ENCODE measurements around the gene CCNJL. TPM values are rescaled to one million over a fixed set of nuclear protein-coding genes. Genes with fewer than 3 reads are reported as not detected.
"Not testable (repeated sequence)": the region's sequence is repeated elsewhere in the genome, so short reads cannot be mapped to it uniquely, and the experiment has no call there.

The CCNJL gene
- total RNA-seq, 1 donor from 2014 or later = 8.4 TPM

DNA sequence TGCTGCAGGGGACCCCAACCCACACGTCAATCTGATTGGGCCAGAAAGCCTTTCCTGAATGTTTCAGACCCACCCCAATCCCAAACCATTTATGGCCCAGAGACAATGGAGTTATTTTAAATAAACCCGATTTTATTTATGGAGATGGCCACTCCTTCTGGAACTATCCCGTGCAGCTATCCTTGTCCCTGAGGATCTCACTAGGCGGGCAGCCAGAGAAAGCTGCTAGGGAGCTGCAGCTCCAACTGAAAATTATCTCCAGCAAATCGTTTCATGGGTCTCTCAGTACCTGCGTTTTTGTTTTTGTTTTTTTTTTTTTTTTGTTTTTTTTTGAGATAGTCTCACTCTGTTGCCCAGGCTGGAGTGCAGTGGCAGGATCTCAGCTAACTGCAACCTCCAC, 35.1 kb upstream of the CCNJL start:
- H3K4me1 Mint-ChIP-seq (ENCODE audit: unreplicated experiment) = peaks cover 2% of the 10 kb centered on the region
- H3K27me3 Mint-ChIP-seq (ENCODE audit: unreplicated experiment) = no peaks in the 10 kb centered on the region
- no peaks in the 10 kb centered on the region for H3K36me3 Mint-ChIP-seq (ENCODE audit: unreplicated experiment)
- H3K4me3 Mint-ChIP-seq (ENCODE audit: unreplicated experiment) = no peak overlapping the region
- no peaks in the 10 kb centered on the region for H3K9me3 Mint-ChIP-seq (ENCODE audit: unreplicated experiment)
- TF ChIP-seq, protein P1, sequence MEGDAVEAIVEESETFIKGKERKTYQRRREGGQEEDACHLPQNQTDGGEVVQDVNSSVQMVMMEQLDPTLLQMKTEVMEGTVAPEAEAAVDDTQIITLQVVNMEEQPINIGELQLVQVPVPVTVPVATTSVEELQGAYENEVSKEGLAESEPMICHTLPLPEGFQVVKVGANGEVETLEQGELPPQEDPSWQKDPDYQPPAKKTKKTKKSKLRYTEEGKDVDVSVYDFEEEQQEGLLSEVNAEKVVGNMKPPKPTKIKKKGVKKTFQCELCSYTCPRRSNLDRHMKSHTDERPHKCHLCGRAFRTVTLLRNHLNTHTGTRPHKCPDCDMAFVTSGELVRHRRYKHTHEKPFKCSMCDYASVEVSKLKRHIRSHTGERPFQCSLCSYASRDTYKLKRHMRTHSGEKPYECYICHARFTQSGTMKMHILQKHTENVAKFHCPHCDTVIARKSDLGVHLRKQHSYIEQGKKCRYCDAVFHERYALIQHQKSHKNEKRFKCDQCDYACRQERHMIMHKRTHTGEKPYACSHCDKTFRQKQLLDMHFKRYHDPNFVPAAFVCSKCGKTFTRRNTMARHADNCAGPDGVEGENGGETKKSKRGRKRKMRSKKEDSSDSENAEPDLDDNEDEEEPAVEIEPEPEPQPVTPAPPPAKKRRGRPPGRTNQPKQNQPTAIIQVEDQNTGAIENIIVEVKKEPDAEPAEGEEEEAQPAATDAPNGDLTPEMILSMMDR (IDR thresholded peaks at IDR 0.05) = no peak
- no peak for DNase-seq (ENCODE audit: extremely low spot score, unreplicated experiment)
- H3K27ac Mint-ChIP-seq (ENCODE audit: unreplicated experiment) = no peak overlapping the region

DNA sequence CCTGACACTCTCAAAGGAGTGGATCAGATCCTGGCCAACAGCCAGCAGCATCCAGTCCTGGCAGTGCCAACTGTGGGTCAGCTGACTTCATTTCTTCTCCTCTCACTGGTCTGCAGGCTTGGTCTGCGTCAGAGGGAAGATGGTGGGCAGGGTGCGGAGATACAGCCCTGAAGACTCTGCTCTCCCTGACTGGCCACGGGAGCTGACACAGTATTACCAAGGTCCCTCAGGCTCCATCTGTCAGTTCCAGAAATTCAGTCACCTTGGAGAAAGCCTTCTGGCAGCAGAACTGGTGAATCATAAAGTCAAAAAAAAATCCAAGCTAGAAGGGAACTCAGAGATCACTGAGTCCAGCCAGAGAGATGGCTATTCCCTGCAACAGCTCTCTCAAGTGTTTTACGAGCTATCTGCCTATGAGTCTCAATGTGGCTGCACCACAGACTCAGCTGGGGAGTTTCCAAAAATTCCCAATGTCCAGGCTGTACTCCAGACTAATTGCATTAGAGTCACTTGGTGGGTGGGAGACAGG, 30.1 kb upstream of the CCNJL start:
- H3K36me3 Mint-ChIP-seq (ENCODE audit: unreplicated experiment) = no peaks in the 10 kb centered on the region
- TF ChIP-seq, protein P1 (IDR thresholded peaks at IDR 0.05) = no peak
- H3K27me3 Mint-ChIP-seq (ENCODE audit: unreplicated experiment) = no peaks in the 10 kb centered on the region
- peaks cover 2% of the 10 kb centered on the region for H3K4me1 Mint-ChIP-seq (ENCODE audit: unreplicated experiment)
- no peak overlapping the region for H3K4me3 Mint-ChIP-seq (ENCODE audit: unreplicated experiment)
- no peak overlapping the region for H3K27ac Mint-ChIP-seq (ENCODE audit: unreplicated experiment)
- no peaks in the 10 kb centered on the region for H3K9me3 Mint-ChIP-seq (ENCODE audit: unreplicated experiment)
- DNase-seq (ENCODE audit: extremely low spot score, unreplicated experiment) = no peak

DNA sequence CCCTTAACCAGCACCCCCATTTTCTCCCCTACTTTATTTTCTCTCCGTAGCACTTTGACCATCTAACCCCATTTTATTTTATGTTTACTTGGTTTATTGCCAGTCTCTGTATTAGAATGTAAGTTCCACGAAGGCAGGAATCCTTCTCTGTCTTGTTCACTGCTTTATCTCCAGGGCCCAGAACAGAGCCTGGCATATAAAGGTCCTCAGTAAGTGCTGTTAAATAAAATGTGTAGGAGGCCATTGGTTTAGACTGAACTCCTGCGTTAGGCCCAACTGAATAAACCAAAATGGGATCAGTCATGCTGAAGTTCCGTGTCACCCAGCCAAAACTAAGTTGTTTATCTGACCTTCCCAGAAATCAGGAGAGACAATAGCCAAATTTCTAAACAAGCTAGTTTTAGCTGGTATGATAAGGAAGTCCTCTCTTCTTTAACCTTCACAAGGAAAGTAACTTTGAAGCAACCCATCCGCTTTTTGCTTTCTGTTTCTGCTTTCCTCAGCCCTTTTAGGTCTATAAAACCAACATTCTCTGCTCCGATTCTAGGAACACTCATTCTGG, 29.0 kb upstream of the CCNJL start:
- no peak for DNase-seq (ENCODE audit: extremely low spot score, unreplicated experiment)
- no peak overlapping the region for H3K27ac Mint-ChIP-seq (ENCODE audit: unreplicated experiment)
- H3K27me3 Mint-ChIP-seq (ENCODE audit: unreplicated experiment) = no peaks in the 10 kb centered on the region
- no peaks in the 10 kb centered on the region for H3K9me3 Mint-ChIP-seq (ENCODE audit: unreplicated experiment)
- H3K36me3 Mint-ChIP-seq (ENCODE audit: unreplicated experiment) = no peaks in the 10 kb centered on the region
- no peak overlapping the region for H3K4me3 Mint-ChIP-seq (ENCODE audit: unreplicated experiment)
- TF ChIP-seq, protein P1 (IDR thresholded peaks at IDR 0.05) = no peak
- peaks cover 2% of the 10 kb centered on the region for H3K4me1 Mint-ChIP-seq (ENCODE audit: unreplicated experiment)

DNA sequence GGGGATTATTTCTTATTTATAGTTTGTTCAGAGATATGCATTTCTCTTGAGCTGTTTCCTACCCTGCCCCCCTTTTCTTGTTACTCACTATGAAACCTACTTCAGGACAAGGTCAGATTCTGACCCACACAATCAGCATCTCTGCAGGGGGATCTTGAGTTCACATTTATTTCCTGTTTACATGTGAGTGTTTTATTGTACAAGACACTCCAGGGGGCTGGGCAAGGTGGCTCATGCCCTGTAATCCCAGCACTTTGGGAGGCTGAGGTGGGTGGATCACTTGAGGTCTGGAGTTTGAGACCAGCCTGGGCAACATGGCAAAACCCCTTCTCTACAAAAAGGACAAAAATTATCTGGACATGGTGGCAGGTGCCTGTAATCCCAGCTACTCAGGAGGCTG, 28.1 kb upstream of the CCNJL start:
- not testable (repeated sequence) for H3K36me3 Mint-ChIP-seq (ENCODE audit: unreplicated experiment); H3K27ac Mint-ChIP-seq (ENCODE audit: unreplicated experiment); H3K9me3 Mint-ChIP-seq (ENCODE audit: unreplicated experiment); DNase-seq (ENCODE audit: extremely low spot score, unreplicated experiment); H3K4me3 Mint-ChIP-seq (ENCODE audit: unreplicated experiment); H3K4me1 Mint-ChIP-seq (ENCODE audit: unreplicated experiment); H3K27me3 Mint-ChIP-seq (ENCODE audit: unreplicated experiment)

DNA sequence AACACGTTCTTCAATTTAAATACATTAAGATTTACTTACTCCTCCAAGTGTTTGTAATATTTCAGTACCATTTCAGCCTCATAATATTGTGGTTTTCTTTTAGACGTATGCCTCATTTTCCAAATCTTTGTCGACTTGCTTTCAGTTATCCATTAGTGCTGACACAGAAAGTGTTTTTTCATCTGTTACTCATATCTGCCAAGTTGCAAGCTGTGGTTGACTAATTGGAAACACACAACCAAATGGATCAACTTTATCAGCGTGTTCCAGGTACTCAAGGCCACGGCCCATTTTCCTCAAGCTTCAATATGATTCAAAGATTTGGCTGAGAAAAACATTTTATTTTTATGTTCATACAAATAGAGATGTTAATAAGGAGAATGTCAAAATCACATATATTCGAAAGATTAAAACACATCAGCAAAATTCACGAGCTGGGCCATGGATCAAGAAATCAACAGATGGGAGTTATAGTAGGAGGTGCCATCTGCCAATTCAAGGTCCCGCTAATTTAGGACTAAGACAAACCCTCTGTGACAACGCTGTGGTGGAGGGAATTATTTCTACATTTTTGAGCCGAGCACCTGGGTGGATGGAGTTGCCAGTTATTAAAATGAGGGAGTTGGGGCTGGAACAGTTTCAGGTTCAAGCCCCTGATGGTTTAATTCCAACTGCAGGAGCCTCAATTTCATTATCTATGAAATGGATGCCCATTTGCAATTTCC, 27.2 kb upstream of the CCNJL start:
- H3K27ac Mint-ChIP-seq (ENCODE audit: unreplicated experiment) = no peak overlapping the region
- TF ChIP-seq, protein P1 (IDR thresholded peaks at IDR 0.05) = no peak
- no peak for DNase-seq (ENCODE audit: extremely low spot score, unreplicated experiment)
- peaks cover 8% of the 10 kb centered on the region for H3K27me3 Mint-ChIP-seq (ENCODE audit: unreplicated experiment)
- H3K9me3 Mint-ChIP-seq (ENCODE audit: unreplicated experiment) = no peaks in the 10 kb centered on the region
- H3K4me3 Mint-ChIP-seq (ENCODE audit: unreplicated experiment) = no peak overlapping the region
- H3K36me3 Mint-ChIP-seq (ENCODE audit: unreplicated experiment) = no peaks in the 10 kb centered on the region
- no peaks in the 10 kb centered on the region for H3K4me1 Mint-ChIP-seq (ENCODE audit: unreplicated experiment)

DNA sequence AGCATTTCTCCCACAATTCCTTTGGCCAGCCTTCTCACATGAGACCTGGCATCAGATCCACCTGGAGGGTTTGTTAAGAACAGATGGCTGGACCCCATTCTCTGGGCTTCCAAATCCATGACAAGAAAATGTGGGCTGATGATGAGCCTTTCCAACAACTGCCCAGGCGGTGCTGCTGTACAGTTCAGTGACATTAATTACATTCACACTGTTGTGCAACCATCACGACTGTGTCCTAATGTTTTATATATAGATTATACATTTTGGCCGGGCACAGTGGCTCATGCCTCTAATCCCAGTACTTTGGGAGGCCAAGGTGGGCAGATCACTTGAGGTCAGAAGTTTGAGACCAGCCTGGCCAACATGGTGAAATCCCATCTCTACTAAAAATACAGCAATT, 22.4 kb upstream of the CCNJL start:
- not testable (repeated sequence) for H3K27ac Mint-ChIP-seq (ENCODE audit: unreplicated experiment); H3K4me3 Mint-ChIP-seq (ENCODE audit: unreplicated experiment); DNase-seq (ENCODE audit: extremely low spot score, unreplicated experiment)

More for the DNA sequence above, 22.4 kb upstream of the CCNJL start:
- peaks cover 16% of the 10 kb centered on the region for H3K27me3 Mint-ChIP-seq (ENCODE audit: unreplicated experiment)
- H3K4me1 Mint-ChIP-seq (ENCODE audit: unreplicated experiment); H3K9me3 Mint-ChIP-seq (ENCODE audit: unreplicated experiment); H3K36me3 Mint-ChIP-seq (ENCODE audit: unreplicated experiment): not testable (repeated sequence)
